B cell (primary cell): ENCODE data around the gene TIAM2. TPM values are rescaled to one million over a fixed set of nuclear protein-coding genes. Genes with fewer than 3 reads are reported as not detected.

Experiments
- ATAC-seq: fragments of 200-7000 bp; cut with Tn5 transposase; one replicate; pipeline ENCODE4 v1.10.0; 2021; ENCODE audit warnings: low read depth, mild to moderate bottlenecking, moderate number of reproducible peaks, moderate library complexity
- CTCF ChIA-PET: fragments of 350-600 bp; sonication (Branson Sonifier 250); formaldehyde crosslinking; loops from one replicate; lab custom pipeline; 2021; ENCODE audit warnings: antibody characterized with exemption, inconsistent platforms; lab: Charles Lee
- POLR2A ChIA-PET: fragments of 350-600 bp; sonication (Branson Sonifier 250); formaldehyde crosslinking; loops from one replicate; lab custom pipeline; 2021; ENCODE audit warnings: antibody characterized with exemption; lab: Charles Lee
- DNase-seq: peaks from one replicate; pipeline ENCODE4 v3.0.0; 2013
- H2AFZ ChIP-seq: 2 replicates; pipeline ENCODE4 v1.6.1; 2012; ENCODE audit warnings: mild to moderate bottlenecking, low read depth, low read length; ENCODE audit not compliant: insufficient read depth, poor library complexity, severe bottlenecking
- H3K27ac ChIP-seq, 2 donors: 1 replicate in 1 of 2; 2 replicates in 1 of 2; pipeline ENCODE4 v1.5.1; 2012 to 2013; ENCODE audit warnings: low read length in 2 of 2, mild to moderate bottlenecking in 2 of 2, moderate library complexity in 1 of 2
- H3K27me3 ChIP-seq, 4 experiments: fragments of 200-600 bp in 1 of 4; sonication (generic) in 1 of 4; replicated peaks in 1 of 4; 1 replicate in 2 of 4; 2 replicates in 2 of 4; pipeline versions ENCODE4 v1.6.1 to v1.7.0; 2013 to 2016; ENCODE audit warnings: low read length in 3 of 4, mild to moderate bottlenecking in 2 of 4, mixed read lengths in 1 of 4, moderate library complexity in 1 of 4; ENCODE audit not compliant: insufficient read depth in 4 of 4, control insufficient read depth in 3 of 4; ENCODE audit errors: control extremely low read depth in 1 of 4
- H3K36me3 ChIP-seq, 2 experiments: replicated peaks in 1 of 2; 1 replicate in 1 of 2; 2 replicates in 1 of 2; pipeline versions ENCODE4 v1.6.1 to v1.7.1; 2013; ENCODE audit warnings: low read length in 1 of 2; ENCODE audit not compliant: insufficient read depth in 2 of 2, control insufficient read depth in 1 of 2; ENCODE audit errors: control extremely low read depth in 1 of 2, extremely low read depth in 1 of 2
- H3K4me1 ChIP-seq, 2 donors: fragments of 200-600 bp in 1 of 2; sonication (generic) in 1 of 2; 1 replicate in 1 of 2; 2 replicates in 1 of 2; pipeline versions ENCODE4 v1.5.1 to v1.6.1; 2013 to 2017; ENCODE audit warnings: low read length in 2 of 2; ENCODE audit not compliant: control insufficient read depth in 2 of 2, insufficient read depth in 2 of 2
- H3K4me2 ChIP-seq: replicated peaks from 2 replicates; pipeline ENCODE3; 2012; ENCODE audit warnings: mild to moderate bottlenecking, low read depth, low read length; ENCODE audit not compliant: poor library complexity, severe bottlenecking
- H3K4me3 ChIP-seq, 5 experiments: fragments of 200-600 bp in 1 of 5; sonication (generic) in 1 of 5; 1 replicate in 3 of 5; 2 replicates in 2 of 5; pipeline versions ENCODE4 v1.5.1 to v1.7.0; 2011 to 2016; ENCODE audit warnings: low read length in 4 of 5, mild to moderate bottlenecking in 4 of 5, low read depth in 2 of 5, control low read depth in 1 of 5, moderate library complexity in 1 of 5; ENCODE audit not compliant: insufficient read depth in 1 of 5; ENCODE audit errors: control extremely low read depth in 1 of 5, extremely low read depth in 1 of 5
- H3K79me2 ChIP-seq: fragments of 200-600 bp; sonication (generic); one replicate; pipeline ENCODE4 v1.6.0; 2016; ENCODE audit warnings: low read length; ENCODE audit not compliant: control insufficient read depth, insufficient read depth
- H3K9ac ChIP-seq: fragments of 200-600 bp; sonication (generic); 2 replicates; pipeline ENCODE4 v1.6.1; 2017; ENCODE audit warnings: mild to moderate bottlenecking, low read length, moderate library complexity
- H3K9me3 ChIP-seq, 3 donors: one replicate each; pipeline versions ENCODE4 v1.6.1 to v1.7.1; 2013; ENCODE audit warnings: low read length in 2 of 3; ENCODE audit not compliant: control insufficient read depth in 2 of 3, insufficient read depth in 1 of 3; ENCODE audit errors: control extremely low read depth in 1 of 3
- H4K20me1 ChIP-seq: 2 replicates; pipeline ENCODE4 v1.6.0; 2012; ENCODE audit warnings: mild to moderate bottlenecking, low read length; ENCODE audit not compliant: insufficient read depth, control insufficient read depth, poor library complexity, severe bottlenecking
- H3K27ac Mint-ChIP-seq: one replicate; pipeline ENCODE4 v1.8.0; 2021; ENCODE audit warnings: mixed read lengths
- H3K27me3 Mint-ChIP-seq: one replicate; pipeline ENCODE4 v1.8.0; 2021; ENCODE audit warnings: mixed read lengths
- H3K4me1 Mint-ChIP-seq: one replicate; pipeline ENCODE4 v1.8.0; 2021; ENCODE audit warnings: mixed read lengths
- H3K4me3 Mint-ChIP-seq: one replicate; pipeline ENCODE4 v1.8.0; 2021; ENCODE audit warnings: mixed read lengths
- H3K9me3 Mint-ChIP-seq: one replicate; pipeline ENCODE4 v1.8.0; 2022; ENCODE audit warnings: mixed read lengths; ENCODE audit not compliant: insufficient read depth
- CTCF ChIP-seq: fragments of 200-600 bp; IDR thresholded peaks from one replicate; pipeline ENCODE4 v1.8.0; 2022; ENCODE audit warnings: antibody characterized with exemption, mild to moderate bottlenecking
- EZH2 ChIP-seq: IDR thresholded peaks from 2 replicates; pipeline ENCODE4 v1.6.1; 2012; ENCODE audit warnings: borderline replicate concordance, low read depth, mild to moderate bottlenecking, moderate library complexity, low read length; ENCODE audit not compliant: insufficient read depth, poor library complexity, severe bottlenecking
- whole genome bisulfite sequencing: methylation state at CpG from one replicate; pipeline ENCODE4 v1.1.5; 2013; ENCODE audit warnings: missing lambda C conversion rate; ENCODE audit not compliant: insufficient coverage; 5-methylcytosine and 5-hydroxymethylcytosine counted together
- intact Hi-C: fragments of 100-400 bp; cut with micrococcal nuclease; formaldehyde crosslinking; loops from one replicate; pipeline ENCODE4 v1.10.0; 2022
- polyA plus RNA-seq: library from polyadenylated mRNA; depleted of rRNA; stranded (reverse); fragments of >200 nt; gene quantifications from 2 replicates; pipeline ENCODE4 v1.2.3, GENCODE V29; 2012
- total RNA-seq, 2 donors: library from RNA; stranded (reverse); fragments of 120-200 nt in 1 of 2; gene quantifications; 1 replicate in 1 of 2; 2 replicates in 1 of 2; pipeline versions ENCODE4 v1.2.3 to v1.2.4, GENCODE V29; 2013 to 2022

The TIAM2 gene
- total and polyA plus RNA-seq, 2 donors (not counting 1 experiment from before 2014, with no cell fraction given), result 13.1 to 18.8 TPM

- CTCF ChIA-PET, result no interaction called here
- WGBS, result no CpG with 5 or more reads among the region's 1 CpG
Observed at GRCh38 chr6:155062866-155063341, 67.8 kb downstream of the TIAM2 start.

DNA sequence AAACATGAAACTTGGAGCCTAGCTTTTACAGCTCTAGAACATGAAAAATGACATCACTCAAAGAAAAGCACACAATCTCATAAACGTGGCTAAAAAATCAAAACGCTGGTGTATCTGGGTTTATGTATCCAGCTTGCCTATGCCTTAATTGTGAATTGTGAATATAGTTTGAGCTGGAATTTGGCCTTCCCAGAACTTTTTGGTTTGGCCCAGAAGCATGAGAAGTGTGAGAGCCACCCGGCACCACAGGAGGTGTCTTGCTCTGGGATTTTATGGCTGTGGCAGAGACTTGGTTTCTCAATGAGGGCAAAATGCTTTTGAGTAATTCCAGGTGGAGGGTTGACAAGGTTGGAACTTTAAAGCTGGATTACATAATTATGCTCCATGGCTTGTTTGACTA lies 69.2 kb downstream of the TIAM2 start:
- no peak overlapping the region for H2AFZ ChIP-seq
- no peaks in the 10 kb centered on the region for H3K9me3 ChIP-seq
- no peaks in the 10 kb centered on the region for H4K20me1 ChIP-seq
- WGBS, result 100% methylated on average over 2 of the region's 3 CpGs
- no peak overlapping the region for H3K4me2 ChIP-seq
- H3K27me3 ChIP-seq, result no peaks in the 10 kb centered on the region
- CTCF ChIA-PET, result no interaction called here
- TF ChIP-seq CTCF (no peak), EZH2 (no peak)
- H3K4me3 Mint-ChIP-seq, result no peak overlapping the region
- H3K36me3 ChIP-seq, result no peaks in the 10 kb centered on the region
- no peaks in the 10 kb centered on the region for H3K79me2 ChIP-seq
- POLR2A ChIA-PET, result no interaction called here
- H3K4me1 ChIP-seq, result no peaks in the 10 kb centered on the region
- DNase-seq (no peak), ATAC-seq (no peak)
- no peak overlapping the region for H3K27ac ChIP-seq
- no peak overlapping the region for H3K4me3 ChIP-seq
- no peaks in the 10 kb centered on the region for H3K4me1 Mint-ChIP-seq
- no peak overlapping the region for H3K27ac Mint-ChIP-seq
- H3K27me3 Mint-ChIP-seq, result no peaks in the 10 kb centered on the region
- no peak overlapping the region for H3K9ac ChIP-seq
- no peaks in the 10 kb centered on the region for H3K9me3 Mint-ChIP-seq
- intact Hi-C loops, result no loop called here

More at GRCh38 chr6:155062866-155063341, 67.8 kb downstream of the TIAM2 start:
- Histone ChIP-seq H3K4me1 (no peaks in the 10 kb centered on the region), H3K27me3 (no peaks in the 10 kb centered on the region), H3K9ac (no peak overlapping the region), H3K27ac (no peak overlapping the region), H3K79me2 (no peaks in the 10 kb centered on the region), H3K9me3 (no peaks in the 10 kb centered on the region), H3K4me3 (no peak overlapping the region), H3K36me3 (no peaks in the 10 kb centered on the region), H4K20me1 (no peaks in the 10 kb centered on the region), H2AFZ (no peak overlapping the region), H3K4me2 (no peak overlapping the region)
- POLR2A ChIA-PET, result no interaction called here
- intact Hi-C loops, result no loop called here
- DNase-seq, result no peak
- Mint-ChIP-seq H3K27ac (no peak overlapping the region), H3K4me1 (no peaks in the 10 kb centered on the region), H3K27me3 (no peaks in the 10 kb centered on the region), H3K4me3 (no peak overlapping the region), H3K9me3 (no peaks in the 10 kb centered on the region)
- ATAC-seq, result no peak
- TF ChIP-seq CTCF (no peak), EZH2 (no peak)
